ENCODE data around the gene ERN1. TPM values are rescaled to one million over a fixed set of nuclear protein-coding genes. Genes with fewer than 3 reads are reported as not detected.

Gene ERN1
- total RNA-seq, 4 donors from 2014 or later, result 14.6 to 54.4 (median 30.4) TPM

DNA sequence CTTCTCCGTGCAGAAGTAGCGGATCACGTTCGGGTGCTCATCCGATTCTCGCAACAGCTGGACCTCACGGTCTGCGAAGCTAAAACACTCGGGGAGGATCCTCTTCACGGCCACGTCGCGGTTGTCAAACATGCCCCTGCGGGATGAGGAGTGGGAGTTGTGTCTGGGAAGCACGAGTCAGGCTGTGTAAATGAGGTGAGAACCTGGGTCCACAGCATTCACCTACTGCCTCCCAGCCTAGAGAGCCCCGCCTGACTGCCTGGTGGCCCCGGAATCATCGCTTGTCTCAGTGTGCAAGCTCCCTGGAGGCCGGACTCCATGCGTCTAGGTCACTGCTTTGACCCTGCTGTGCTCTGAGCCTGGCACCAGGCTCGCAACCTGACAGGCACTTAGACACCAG lies 75.6 kb downstream of the ERN1 start:
- ATAC-seq (ENCODE audit: low FRiP score), result no peak
- TF ChIP-seq, protein P1, sequence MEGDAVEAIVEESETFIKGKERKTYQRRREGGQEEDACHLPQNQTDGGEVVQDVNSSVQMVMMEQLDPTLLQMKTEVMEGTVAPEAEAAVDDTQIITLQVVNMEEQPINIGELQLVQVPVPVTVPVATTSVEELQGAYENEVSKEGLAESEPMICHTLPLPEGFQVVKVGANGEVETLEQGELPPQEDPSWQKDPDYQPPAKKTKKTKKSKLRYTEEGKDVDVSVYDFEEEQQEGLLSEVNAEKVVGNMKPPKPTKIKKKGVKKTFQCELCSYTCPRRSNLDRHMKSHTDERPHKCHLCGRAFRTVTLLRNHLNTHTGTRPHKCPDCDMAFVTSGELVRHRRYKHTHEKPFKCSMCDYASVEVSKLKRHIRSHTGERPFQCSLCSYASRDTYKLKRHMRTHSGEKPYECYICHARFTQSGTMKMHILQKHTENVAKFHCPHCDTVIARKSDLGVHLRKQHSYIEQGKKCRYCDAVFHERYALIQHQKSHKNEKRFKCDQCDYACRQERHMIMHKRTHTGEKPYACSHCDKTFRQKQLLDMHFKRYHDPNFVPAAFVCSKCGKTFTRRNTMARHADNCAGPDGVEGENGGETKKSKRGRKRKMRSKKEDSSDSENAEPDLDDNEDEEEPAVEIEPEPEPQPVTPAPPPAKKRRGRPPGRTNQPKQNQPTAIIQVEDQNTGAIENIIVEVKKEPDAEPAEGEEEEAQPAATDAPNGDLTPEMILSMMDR (IDR thresholded peaks at IDR 0.05), result no peak
- no peak for DNase-seq (ENCODE audit: low spot score)

DNA sequence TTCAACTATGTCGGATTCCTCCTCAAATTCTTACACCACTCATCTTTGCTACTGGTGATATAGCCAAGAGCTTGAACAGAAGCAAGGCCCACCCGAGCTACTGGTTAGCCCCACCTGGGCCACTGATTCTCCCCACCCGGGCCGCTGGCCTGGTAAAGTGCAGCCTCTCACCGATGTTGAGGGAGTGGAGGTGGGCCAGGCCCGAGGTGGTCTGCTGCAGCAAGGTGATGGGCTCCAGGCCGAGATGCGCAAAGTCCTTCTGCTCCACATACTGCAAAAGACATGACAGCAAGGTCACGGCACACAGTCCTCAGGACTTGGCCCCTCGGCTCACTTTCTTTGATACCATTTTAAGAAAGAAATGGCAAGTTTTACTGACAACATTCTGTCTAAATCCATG lies 76.8 kb downstream of the ERN1 start:
- TF ChIP-seq, protein P1 (IDR thresholded peaks at IDR 0.05), result no peak
- ATAC-seq (ENCODE audit: low FRiP score), result no peak
- no peak for DNase-seq (ENCODE audit: low spot score)

DNA sequence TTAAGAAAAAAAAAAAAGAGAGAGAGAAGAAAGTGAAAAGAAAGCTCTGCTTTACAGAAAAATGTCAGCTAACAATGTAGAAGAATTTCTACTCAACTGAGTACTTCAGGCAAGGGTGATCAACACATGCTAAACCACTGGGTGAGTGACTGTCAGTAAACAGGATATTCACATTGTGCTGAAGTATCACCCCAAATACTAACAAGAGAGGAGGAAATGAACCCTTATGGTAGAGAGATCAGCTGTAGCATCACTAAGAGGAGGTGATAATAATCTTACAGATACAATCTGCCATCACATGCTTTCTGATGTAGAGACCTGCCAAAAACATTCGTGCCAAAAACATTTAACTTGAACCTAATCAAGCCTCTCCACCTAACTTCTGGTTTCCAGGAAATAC lies 78.8 kb downstream of the ERN1 start:
- DNase-seq (ENCODE audit: low spot score), result no peak
- TF ChIP-seq, protein P1 (IDR thresholded peaks at IDR 0.05), result no peak
- no peak for ATAC-seq (ENCODE audit: low FRiP score)

DNA sequence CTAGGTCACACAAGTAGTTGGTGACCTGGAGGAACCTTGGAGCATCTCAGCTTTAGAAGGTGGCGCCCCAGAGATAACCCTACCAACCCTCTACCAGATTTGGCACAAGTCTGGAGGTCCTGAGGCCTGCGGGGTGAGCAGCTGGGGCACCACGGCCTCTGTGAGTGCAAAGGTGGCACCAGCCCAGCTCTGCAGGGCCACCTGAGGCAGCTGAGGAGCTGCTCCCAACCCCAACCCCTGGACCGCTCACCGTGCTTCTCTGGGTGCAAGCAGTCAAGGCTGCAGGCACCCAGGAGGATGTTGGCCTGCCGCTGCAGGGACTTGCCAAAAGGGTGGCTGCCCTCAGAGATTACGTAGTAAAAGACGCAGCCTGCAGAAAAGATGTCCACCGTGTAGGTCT lies 81.1 kb downstream of the ERN1 start:
- TF ChIP-seq, protein P1 (IDR thresholded peaks at IDR 0.05), result no peak
- no peak for ATAC-seq (ENCODE audit: low FRiP score)

DNA sequence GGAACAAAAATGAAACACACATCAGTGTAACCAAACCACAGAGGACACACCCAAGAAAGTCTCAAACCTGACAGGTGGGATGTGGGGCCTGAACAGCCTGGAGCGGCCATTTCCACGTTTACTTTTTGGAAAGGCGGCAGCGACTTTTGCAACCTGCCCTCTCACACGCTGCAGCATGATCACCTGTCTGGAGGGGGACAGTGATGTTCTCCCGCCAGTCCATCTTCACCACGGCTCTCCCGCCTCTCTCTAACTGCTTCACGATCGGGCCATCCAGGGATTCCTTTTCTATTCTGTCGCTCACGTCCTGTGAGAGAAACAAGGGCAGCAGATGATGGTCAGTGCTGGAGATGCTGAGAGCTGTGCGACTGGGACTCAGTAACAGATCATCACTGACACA lies 84.8 kb downstream of the ERN1 start:
- TF ChIP-seq, protein P1 (IDR thresholded peaks at IDR 0.05), result no peak
- DNase-seq (ENCODE audit: low spot score) (no peak), ATAC-seq (ENCODE audit: low FRiP score) (no peak)

More for the DNA sequence above, 81.1 kb downstream of the ERN1 start:
- no peak for DNase-seq (ENCODE audit: low spot score)

DNA sequence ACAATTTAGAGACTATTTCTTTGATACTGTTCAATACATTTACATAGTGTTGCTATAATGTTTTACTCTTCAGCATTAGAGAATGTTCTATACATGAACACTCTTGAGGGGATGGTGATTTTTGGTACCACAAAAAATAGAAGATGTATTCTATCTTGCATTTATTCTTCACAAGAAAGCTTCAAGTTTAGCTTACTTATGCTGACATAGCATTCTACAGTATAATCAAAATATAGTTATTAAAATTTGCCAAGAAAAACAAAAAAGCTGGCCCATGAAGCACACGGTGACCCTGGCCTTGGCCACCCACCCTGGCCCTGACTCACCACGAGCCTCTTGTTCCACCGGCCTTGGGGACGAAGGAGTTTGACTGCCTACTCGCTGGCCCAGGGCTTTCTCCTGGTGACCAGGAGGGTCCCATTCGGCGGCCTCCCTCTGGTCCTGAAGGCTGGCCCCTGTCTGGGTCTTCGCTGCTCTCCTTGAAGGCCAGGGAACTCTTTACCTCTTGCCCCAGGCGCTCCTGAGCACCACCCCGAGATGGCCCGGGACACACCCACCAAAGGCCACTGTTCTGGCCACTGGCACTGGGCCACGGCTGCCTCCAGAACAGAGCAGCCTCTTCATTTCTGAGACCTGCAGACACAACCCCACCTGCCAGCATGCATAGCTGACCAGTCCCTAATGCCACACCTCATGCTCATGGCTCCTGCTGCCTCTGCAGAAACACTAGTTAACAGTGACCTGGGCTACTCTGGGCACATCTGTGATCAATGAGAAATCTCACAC lies 87.1 kb downstream of the ERN1 start:
- TF ChIP-seq, protein P1 (IDR thresholded peaks at IDR 0.05), result no peak
- DNase-seq (ENCODE audit: low spot score) (no peak), ATAC-seq (ENCODE audit: low FRiP score) (no peak)

DNA sequence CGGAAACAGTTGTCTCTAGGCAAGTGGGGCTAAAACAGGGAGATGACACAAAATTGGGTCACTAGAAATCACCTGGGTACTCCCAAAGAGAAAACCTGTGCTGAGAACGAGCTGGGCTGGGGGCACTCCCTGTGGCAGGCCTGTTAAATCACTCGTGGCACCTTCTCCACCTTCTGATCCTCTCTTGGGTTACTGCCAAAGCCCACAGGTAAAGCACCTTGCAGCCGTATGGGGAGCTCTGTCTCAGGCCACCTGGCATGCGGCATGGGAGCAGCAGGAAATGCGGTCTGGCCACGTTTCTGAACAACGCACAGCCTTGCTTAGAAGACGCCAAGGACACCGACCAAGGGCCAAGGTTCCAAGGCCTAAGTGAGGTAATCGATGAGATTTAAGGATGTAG lies 88.0 kb downstream of the ERN1 start:
- DNase-seq (ENCODE audit: low spot score) (no peak), ATAC-seq (ENCODE audit: low FRiP score) (no peak)
- TF ChIP-seq, protein P1 (IDR thresholded peaks at IDR 0.05), result no peak

All from omental fat pad (tissue), 4 donors.